Activated CD8-positive, alpha-beta T cell treated with anti-CD3 and anti-CD28 coated beads for 36 hours (primary cell): ENCODE data around the gene MYO5B. TPM values are rescaled to one million over a fixed set of nuclear protein-coding genes. Genes with fewer than 3 reads are reported as not detected.
"Not testable (repeated sequence)": the region's sequence is repeated elsewhere in the genome, so short reads cannot be mapped to it uniquely, and the experiment has no call there.

Source experiments
- ATAC-seq: fragments of 200-7000 bp; cut with Tn5 transposase; one replicate; pipeline ENCODE4 v1.10.0; 2021; ENCODE audit warnings: mild to moderate bottlenecking, moderate library complexity
- CTCF ChIA-PET: fragments of 350-600 bp; sonication (Branson Sonifier 250); formaldehyde crosslinking; loops from one replicate; lab custom pipeline; 2021; ENCODE audit warnings: antibody characterized with exemption; lab: Charles Lee
- POLR2A ChIA-PET: fragments of 350-600 bp; sonication (Branson Sonifier 250); formaldehyde crosslinking; loops from one replicate; lab custom pipeline; 2021; ENCODE audit warnings: antibody characterized with exemption; lab: Charles Lee
- DNase-seq: peaks from one replicate; pipeline ENCODE4 v3.0.0-alpha.2; 2020
- H3K27ac Mint-ChIP-seq: one replicate; pipeline ENCODE4 v1.8.0; 2021; ENCODE audit warnings: mild to moderate bottlenecking, mixed read lengths
- H3K27me3 Mint-ChIP-seq: one replicate; pipeline ENCODE4 v1.8.0; 2021; ENCODE audit warnings: mixed read lengths
- H3K36me3 Mint-ChIP-seq: one replicate; pipeline ENCODE4 v1.8.0; 2021; ENCODE audit warnings: low read depth, mixed read lengths
- H3K4me1 Mint-ChIP-seq: one replicate; pipeline ENCODE4 v1.8.0; 2021; ENCODE audit warnings: low read depth, mixed read lengths
- H3K4me3 Mint-ChIP-seq: one replicate; pipeline ENCODE4 v1.8.0; 2021; ENCODE audit warnings: mild to moderate bottlenecking, moderate library complexity, mixed read lengths
- H3K9me3 Mint-ChIP-seq: one replicate; pipeline ENCODE4 v1.8.0; 2021; ENCODE audit warnings: mixed read lengths
- CTCF ChIP-seq: fragments of 200-600 bp; IDR thresholded peaks from one replicate; pipeline ENCODE4 v1.8.0; 2022; ENCODE audit warnings: antibody characterized with exemption, mild to moderate bottlenecking
- intact Hi-C: fragments of 100-400 bp; cut with micrococcal nuclease; formaldehyde crosslinking; loops from one replicate; pipeline ENCODE4 v1.10.0; 2022
- total RNA-seq, 2 experiments: library from RNA; stranded (reverse); gene quantifications; one replicate each; pipeline ENCODE4 v1.2.3, GENCODE V29; 2021

The MYO5B gene
- total RNA-seq, 2 experiments from 2014 or later, result 0.09 TPM; not detected in 1

- no peak for ATAC-seq
These were observed 95.1 kb downstream of the MYO5B start for GRCh38 chr18:50099725-50100407.

GRCh38 chr18:50097702-50098101 lies 97.2 kb downstream of the MYO5B start:
- Mint-ChIP-seq H3K36me3 (no peaks in the 10 kb centered on the region), H3K4me3 (no peak overlapping the region), H3K27ac (no peak overlapping the region), H3K9me3 (no peaks in the 10 kb centered on the region), H3K4me1 (no peaks in the 10 kb centered on the region), H3K27me3 (peaks cover 18% of the 10 kb centered on the region)
- ChIA-PET CTCF (no interaction called here), POLR2A (no interaction called here)
- intact Hi-C loops, result no loop called here
- ATAC-seq (no peak), DNase-seq (no peak)
- no peak for TF ChIP-seq CTCF

More at GRCh38 chr18:50099725-50100407, 95.1 kb downstream of the MYO5B start:
- H3K27me3 Mint-ChIP-seq, result peaks cover 13% of the 10 kb centered on the region
- DNase-seq, result no peak
- no peaks in the 10 kb centered on the region for H3K4me1 Mint-ChIP-seq
- ChIA-PET POLR2A (interaction anchor here (0.9 kb wide), 1 partner anchor 26 kb away, joined by 3 read pairs; no protein-coding TSS in a partner anchor), CTCF (interaction anchor here (0.8 to 1.7 kb wide), 2 partner anchors 168 to 257 kb away, joined by 3 to 5 read pairs; no protein-coding TSS in a partner anchor)
- H3K27ac Mint-ChIP-seq, result no peak overlapping the region
- H3K9me3 Mint-ChIP-seq, result no peaks in the 10 kb centered on the region
- H3K36me3 Mint-ChIP-seq, result no peaks in the 10 kb centered on the region
- intact Hi-C loops, result no loop called here
- no peak for TF ChIP-seq CTCF
- H3K4me3 Mint-ChIP-seq, result no peak overlapping the region

- ChIA-PET POLR2A (no interaction called here), CTCF (interaction anchor here (1.2 kb wide), 1 partner anchor 41 kb away, joined by 3 read pairs; no protein-coding TSS in a partner anchor)
- no peak for TF ChIP-seq CTCF
- no peaks in the 10 kb centered on the region for H3K9me3 Mint-ChIP-seq
- no peaks in the 10 kb centered on the region for H3K4me1 Mint-ChIP-seq
- H3K27ac Mint-ChIP-seq, result no peak overlapping the region
- no peak for DNase-seq
- H3K36me3 Mint-ChIP-seq, result no peaks in the 10 kb centered on the region
- no peak for ATAC-seq
- intact Hi-C loops, result no loop called here
- H3K4me3 Mint-ChIP-seq, result no peak overlapping the region
- peaks cover 17% of the 10 kb centered on the region for H3K27me3 Mint-ChIP-seq
These were observed 98.0 kb downstream of the MYO5B start for GRCh38 chr18:50096766-50097435.

- ATAC-seq, H3K4me1 Mint-ChIP-seq, H3K36me3 Mint-ChIP-seq, POLR2A ChIA-PET, intact Hi-C loops, DNase-seq, H3K4me3 Mint-ChIP-seq, H3K9me3 Mint-ChIP-seq, H3K27ac Mint-ChIP-seq, CTCF ChIA-PET: not testable (repeated sequence)
- H3K27me3 Mint-ChIP-seq, result peaks cover 14% of the 10 kb centered on the region
These were observed 100.2 kb downstream of the MYO5B start for GRCh38 chr18:50094786-50095185.

- Mint-ChIP-seq H3K4me1 (no peaks in the 10 kb centered on the region), H3K9me3 (no peaks in the 10 kb centered on the region), H3K36me3 (no peaks in the 10 kb centered on the region), H3K4me3 (no peak overlapping the region), H3K27ac (no peak overlapping the region), H3K27me3 (peaks cover 14% of the 10 kb centered on the region)
- ATAC-seq (no peak), DNase-seq (no peak)
- POLR2A ChIA-PET, result no interaction called here
- CTCF ChIA-PET, result no interaction called here
- intact Hi-C loops, result no loop called here
- TF ChIP-seq CTCF, result no peak
These were observed 100.7 kb downstream of the MYO5B start for GRCh38 chr18:50094221-50094773.
